Astrocyte of the cerebellum (primary cell): ENCODE measurements around the gene ACAP2.
"Not testable (repeated sequence)": the region's sequence is repeated elsewhere in the genome, so short reads cannot be mapped to it uniquely, and the experiment has no call there.

Source experiments
- DNase-seq: peaks from one replicate; pipeline ENCODE4 v3.0.0-alpha.2; 2011; ENCODE audit warnings: low read depth
- H3K4me3 ChIP-seq: 2 replicates; pipeline ENCODE4 v1.5.1; 2011; ENCODE audit warnings: mild to moderate bottlenecking, low read depth, low read length, moderate library complexity
- in situ Hi-C: cut with HindIII; loops from 2 replicates; pipeline ENCODE4 v1.10.0; 2017; ENCODE audit warnings: low sequenced_read_pairs
- TF ChIP-seq, protein P1 (sequence below): IDR thresholded peaks from 2 replicates; pipeline ENCODE4 v1.5.1; 2012; ENCODE audit warnings: low read length, low read depth, moderate library complexity, mild to moderate bottlenecking; ENCODE audit errors: missing control alignments

Gene ACAP2

DNA sequence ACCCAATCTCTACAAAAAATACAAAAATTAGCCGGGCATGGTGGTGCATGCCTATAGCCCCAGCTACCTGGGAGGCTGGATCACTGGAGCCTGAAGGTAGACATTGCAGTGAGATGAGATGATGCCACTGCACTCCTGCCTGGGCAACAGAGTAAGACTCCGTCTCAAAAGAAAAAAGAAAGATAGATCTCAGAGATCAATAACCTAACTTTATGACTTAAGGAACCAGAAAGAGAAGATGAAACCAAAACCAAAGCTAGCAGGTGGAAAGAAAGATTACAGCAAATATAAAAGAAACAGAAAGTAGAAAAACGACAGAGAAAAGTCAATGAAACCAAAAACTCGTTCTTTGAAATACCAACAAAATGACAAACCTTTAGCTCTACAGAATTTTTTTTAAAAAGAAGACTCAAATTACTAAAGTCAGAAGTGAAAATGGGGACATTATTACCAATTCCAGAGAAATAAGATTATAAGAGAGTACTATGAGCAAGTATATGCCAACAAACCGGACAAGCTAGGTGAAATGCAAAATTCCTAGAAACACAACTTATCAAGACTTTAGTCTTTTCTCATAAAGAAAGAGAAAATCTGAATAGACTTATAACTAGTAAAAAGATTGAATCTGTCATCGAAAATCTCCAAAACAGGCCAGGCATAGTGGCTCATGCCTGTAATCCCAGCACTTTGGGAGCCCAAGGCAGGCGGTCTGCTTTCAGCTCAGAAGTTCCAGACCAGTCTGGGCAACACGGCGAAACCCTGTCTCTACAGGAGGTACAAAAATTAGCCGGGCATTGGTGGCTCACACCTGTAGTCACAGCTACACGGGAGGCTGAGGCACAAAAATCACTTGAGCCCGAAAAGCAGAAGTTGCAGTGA is 35.0 kb downstream of the ACAP2 start:
- no peak overlapping the region for H3K4me3 ChIP-seq
- TF ChIP-seq, protein P1, sequence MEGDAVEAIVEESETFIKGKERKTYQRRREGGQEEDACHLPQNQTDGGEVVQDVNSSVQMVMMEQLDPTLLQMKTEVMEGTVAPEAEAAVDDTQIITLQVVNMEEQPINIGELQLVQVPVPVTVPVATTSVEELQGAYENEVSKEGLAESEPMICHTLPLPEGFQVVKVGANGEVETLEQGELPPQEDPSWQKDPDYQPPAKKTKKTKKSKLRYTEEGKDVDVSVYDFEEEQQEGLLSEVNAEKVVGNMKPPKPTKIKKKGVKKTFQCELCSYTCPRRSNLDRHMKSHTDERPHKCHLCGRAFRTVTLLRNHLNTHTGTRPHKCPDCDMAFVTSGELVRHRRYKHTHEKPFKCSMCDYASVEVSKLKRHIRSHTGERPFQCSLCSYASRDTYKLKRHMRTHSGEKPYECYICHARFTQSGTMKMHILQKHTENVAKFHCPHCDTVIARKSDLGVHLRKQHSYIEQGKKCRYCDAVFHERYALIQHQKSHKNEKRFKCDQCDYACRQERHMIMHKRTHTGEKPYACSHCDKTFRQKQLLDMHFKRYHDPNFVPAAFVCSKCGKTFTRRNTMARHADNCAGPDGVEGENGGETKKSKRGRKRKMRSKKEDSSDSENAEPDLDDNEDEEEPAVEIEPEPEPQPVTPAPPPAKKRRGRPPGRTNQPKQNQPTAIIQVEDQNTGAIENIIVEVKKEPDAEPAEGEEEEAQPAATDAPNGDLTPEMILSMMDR, result no peak
- DNase-seq, result no peak
- in situ Hi-C loops, result no loop called here

GRCh38 chr3:195405651-195406050 is 37.2 kb downstream of the ACAP2 start:
- in situ Hi-C loops, result no loop called here
- H3K4me3 ChIP-seq, result no peak overlapping the region
- TF ChIP-seq, protein P1, result no peak
- DNase-seq, result no peak

DNA sequence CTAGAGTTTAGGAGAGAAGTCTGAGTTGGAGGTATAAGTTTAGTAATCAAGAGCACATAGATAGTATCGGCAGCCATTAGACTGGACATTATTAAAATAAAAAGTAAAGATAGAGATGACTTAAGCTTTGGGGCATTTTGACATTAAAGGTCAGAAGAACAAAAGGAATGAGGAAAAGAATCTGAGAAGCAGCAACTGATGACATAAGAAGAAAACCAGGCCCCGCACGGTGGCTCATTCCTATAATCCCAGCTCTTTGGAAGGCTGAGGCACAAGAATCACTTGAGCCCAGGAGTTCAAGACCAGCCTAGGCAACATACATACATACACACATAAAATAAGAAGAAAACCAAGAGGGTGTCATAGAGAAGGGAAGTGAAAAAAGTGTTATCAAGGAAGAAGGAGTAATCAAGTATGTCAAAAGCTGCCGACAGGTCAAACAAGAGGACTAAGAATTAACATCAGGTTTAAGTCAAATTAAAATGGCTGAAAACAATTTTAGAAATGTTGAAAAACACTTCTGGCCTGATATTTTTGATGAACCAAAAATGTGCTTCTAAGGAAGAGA is 38.9 kb downstream of the ACAP2 start:
- H3K4me3 ChIP-seq, result no peak overlapping the region
- in situ Hi-C loops, result no loop called here
- TF ChIP-seq, protein P1, result no peak
- DNase-seq, result no peak

DNA sequence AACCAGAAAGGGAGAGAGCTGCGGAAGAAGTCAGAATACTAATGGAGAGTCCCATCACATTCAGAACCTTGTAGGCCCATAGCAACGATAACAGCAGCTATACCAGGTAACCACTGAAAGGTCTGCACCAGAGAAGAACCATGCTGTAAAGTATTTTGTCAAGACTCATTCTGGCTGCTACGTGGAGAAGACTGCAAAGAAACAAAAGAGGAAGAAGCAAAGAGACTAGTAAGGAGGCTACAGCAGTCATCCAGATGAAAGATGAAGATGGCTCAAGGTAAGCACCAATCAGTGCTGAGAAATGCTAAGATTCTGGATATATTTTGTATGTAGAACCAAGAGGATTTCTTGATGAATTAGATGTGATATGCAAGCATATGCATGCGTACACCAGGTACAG is 39.6 kb downstream of the ACAP2 start:
- in situ Hi-C loops, result no loop called here
- TF ChIP-seq, protein P1, result no peak
- no peak for DNase-seq
- H3K4me3 ChIP-seq, result no peak overlapping the region

GRCh38 chr3:195401943-195402342 is 40.9 kb downstream of the ACAP2 start:
- no peak for DNase-seq
- H3K4me3 ChIP-seq, result no peak overlapping the region
- in situ Hi-C loops, result no loop called here
- TF ChIP-seq, protein P1, result no peak

DNA sequence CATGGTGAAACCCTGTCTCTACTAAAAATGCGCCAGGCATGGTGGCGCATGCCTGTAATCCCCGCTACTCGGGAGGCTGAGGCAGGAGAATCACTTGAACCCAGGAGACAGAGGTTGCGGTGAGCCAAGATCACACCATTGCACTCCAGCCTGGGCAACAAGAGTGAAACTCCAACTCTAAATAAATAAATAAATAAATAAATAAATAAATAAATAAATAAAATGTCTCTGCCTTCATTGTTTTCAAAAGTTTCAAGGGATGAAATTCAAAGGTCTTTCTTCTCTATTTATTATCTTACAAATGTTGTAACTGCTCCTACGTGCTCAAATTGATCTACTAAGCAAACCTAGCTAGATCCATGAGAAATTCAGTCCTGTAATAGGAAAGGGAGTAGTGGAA is 44.4 kb downstream of the ACAP2 start:
- H3K4me3 ChIP-seq, DNase-seq, in situ Hi-C loops: not testable (repeated sequence)

- no peak overlapping the region for H3K4me3 ChIP-seq
- no peak for DNase-seq
- in situ Hi-C loops, result no loop called here
- TF ChIP-seq, protein P1, result no peak
Observed at GRCh38 chr3:195397524-195397923, 45.3 kb downstream of the ACAP2 start.
